ENCODE data around the gene TXN.

The TXN gene

GRCh38 chr9:110256380-110257096, at the start of gene TXN:
Gene TXN (minus strand): TSS chr9:110256507. CDS start chr9:110256435, 72 bp downstream.
- DNase-seq (ENCODE audit: low read depth, low spot score) = peak; percentile 84

DNA sequence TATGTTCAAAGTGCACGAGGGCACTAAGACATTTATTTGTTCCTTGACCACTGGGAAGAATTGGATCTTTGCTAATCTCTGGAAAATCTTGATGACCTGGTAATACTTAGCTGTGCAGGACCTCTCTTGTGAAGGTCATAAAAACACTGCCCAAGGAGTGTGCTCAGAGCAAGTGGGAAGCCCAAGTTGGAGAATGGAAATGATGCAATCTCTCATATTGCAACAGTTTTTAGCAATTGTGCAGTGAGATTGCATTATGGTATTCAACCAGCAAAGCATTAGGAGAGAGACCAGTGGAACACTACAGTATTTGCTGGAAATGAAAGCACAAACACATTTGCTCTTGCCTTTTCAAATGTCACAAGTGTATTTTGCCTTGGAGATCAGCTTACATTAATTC, 46.8 kb upstream of the TXN start:
- DNase-seq (ENCODE audit: low read depth, low spot score) = no peak

DNA sequence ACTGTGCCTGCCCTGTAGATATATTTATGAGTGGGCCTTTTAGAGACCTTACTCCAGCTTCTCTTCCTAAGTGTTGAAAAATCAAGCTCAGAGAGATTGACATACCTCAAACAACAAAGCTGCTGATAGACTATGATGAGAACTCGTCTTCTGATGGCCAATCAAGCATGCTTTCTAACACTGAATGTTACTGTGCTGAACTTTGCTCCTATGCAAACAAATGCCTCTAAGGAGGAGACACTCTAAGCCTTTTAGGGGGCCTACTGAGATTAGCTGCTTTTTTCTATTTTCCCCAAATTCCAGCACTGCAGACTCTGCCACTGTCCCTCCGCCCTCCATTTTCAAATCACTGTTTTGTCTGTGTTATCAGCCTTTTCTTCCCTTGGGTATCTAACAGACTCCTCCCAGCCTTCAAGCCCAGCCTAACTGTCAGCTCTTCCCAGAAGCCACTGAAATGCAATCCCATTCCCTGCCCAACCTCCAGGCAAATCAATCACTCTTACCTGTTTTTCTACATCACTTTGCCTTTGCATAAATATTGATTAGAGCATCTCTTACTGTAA, 41.8 kb upstream of the TXN start:
- peak; percentile 3 for DNase-seq (ENCODE audit: low read depth, low spot score)

- no peak for DNase-seq (ENCODE audit: low read depth, low spot score)
These were observed 36.9 kb upstream of the TXN start for GRCh38 chr9:110293248-110293647.

DNA sequence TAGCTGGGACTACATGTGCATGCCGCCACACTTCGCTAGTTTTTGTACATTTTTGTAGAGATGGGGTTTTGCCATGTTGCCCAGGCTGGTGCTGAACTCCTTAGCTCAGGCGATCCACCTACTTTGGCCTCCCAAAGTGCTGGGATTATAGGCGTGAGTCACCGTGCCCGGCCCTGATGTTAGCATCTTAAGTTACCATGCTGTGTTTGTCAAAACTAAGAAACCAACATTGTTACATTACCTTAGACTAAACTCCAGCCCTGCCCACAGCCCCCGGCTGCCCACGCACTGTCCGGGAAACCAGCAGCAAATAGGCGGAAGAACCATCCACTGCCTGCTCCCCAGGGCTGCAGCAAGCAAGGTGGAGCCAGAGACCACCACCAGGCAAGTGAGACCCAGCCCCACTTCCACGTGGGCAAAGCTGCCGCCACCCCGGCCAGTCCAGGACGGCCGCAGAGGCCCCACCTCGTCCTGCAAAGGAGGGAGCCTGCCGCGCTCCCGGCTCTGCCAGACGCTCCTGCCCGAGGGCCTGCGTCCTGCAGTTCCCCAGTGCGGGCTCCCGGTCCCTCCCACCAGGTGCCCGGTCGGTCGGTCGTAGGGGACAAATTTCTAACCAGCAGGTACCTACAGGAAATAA, 35.7 kb upstream of the TXN start:
- DNase-seq (ENCODE audit: low read depth, low spot score) = peak; percentile 52

GRCh38 chr9:110290001-110290400, 33.7 kb upstream of the TXN start:
- no peak for DNase-seq (ENCODE audit: low read depth, low spot score)

GRCh38 chr9:110288503-110288902, 32.2 kb upstream of the TXN start:
- DNase-seq (ENCODE audit: low read depth, low spot score) = no peak

DNA sequence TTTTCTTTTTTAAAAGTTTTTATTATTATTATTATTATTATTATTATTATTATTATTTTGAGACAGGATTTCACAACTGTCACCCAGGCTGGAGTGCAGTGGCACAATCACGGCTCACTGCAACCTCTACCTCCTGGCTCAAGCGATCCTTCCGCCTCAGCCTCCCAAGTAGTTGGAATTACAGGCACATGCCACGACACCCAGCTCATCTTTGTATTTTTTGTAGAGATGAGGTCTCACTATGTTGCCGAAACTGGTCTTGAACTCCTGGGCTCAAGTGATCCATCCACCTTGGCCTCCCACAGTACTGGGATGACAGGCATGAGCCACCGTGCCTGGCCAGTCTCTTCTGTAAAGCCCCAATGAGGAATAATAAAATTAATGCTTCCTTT, 31.0 kb upstream of the TXN start:
- DNase-seq (ENCODE audit: low read depth, low spot score) = no peak

DNA sequence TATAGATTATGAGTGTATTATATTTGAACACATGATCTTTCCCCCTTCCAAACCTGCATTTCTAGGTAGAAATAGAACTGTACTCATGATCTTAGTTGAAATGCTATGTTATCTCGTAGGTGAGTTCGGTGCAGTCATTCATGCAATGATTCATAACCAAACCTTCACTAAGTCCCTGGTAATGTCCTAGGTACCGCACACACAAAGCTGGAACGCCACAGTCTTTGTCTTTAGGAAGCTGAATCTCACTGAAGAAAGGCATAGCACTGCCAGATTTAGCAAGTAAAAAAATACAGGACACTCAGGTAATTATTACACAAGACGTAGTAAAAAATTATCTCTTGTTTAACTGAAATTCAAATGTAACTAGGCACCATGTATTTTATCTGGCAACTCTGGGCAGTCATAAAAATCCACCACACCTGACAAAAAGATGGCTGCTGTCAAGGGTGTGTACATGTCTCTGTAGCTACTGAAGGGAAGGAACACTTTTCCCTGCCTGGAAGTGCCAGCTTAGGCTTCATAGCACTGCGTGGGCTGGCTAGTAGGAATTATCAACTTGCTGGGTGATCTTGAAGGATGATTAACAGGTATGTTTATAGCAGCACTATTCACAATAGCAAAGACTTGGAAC, 28.0 kb upstream of the TXN start:
- DNase-seq (ENCODE audit: low read depth, low spot score) = no peak

DNA sequence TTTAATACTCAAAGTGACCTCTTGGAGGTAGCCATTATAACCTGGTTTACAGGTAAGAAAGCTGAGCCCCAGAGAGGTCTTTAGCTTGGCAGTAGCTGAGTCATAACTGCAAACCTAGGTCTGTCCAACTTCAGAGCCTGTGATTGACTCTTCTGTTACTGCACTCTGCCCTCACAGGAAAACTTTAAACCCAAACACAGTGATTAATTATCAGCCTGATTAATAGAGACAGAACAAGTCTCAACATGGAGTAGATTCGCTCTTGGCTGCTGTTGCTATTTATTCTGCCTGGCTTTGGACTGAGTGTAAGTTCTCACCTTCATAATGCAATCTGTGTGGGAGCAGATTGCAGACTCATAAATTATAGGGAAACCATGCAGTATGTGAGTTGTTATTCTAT, 27.4 kb upstream of the TXN start:
- no peak for DNase-seq (ENCODE audit: low read depth, low spot score)

DNA sequence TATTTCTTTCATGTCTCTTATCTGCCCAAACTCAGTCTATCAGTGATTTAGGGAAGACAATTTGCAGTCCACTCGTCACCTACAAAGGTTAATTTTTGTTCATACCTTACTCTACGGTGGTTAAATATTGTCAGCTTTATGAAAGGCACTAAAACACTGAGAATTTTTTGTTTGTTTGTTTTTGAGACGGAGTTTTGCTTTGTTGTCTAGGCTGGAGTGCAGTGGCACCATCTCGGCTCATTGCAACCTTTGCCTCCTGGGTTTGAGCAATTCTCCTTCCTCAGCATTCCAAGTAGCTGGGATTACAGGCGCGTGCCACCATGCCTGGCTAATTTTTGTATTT, 26.4 kb upstream of the TXN start:
- no peak for DNase-seq (ENCODE audit: low read depth, low spot score)

GRCh38 chr9:110282018-110282738, 25.9 kb upstream of the TXN start:
- DNase-seq (ENCODE audit: low read depth, low spot score) = no peak

DNA sequence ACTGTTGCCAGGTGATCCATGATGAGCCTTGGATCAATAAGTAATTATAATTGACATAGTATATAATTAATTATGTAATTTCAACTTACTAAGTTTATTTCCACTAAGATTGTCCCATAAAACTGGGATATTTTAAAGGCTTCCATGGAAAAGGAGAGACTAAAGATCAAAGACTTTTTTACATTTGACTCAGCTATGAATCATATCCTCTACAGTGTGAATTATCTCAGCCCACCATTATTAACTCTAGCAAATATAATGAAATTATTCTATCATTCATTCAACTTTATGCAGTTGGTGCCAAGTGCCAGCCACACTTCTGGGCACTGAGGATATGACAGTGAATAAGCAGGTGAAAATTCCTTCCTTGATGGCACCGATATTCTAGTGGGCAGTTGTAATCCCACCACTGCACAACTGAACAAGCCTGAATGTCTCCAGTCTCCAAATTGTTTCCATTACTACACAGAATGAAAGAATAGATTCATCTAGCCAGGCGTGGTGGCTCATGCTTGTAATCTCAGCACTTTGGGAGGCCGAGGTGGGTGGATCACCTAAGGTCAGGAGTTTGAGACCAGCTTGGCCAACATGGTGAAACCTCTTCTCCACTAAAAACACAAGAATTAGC, 21.9 kb upstream of the TXN start:
- DNase-seq (ENCODE audit: low read depth, low spot score) = no peak

DNA sequence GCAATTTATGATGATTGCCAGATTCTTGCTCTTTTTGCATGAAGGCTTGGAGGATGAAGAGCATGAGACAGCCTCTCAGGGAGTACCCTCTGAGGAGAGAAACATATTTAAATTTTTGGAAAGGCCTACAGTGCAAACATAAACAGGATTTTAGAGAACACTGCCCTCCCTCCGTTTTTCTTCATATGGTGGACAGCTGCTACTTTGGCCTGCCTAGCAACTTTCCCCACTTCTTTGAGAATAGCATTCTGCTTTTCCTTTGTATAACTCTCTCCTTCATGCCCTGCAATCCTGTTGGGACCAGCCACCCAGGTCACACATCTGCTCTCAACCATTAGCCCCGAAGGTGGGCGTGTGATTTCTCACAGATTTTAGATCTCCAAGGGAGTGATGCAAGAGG, 20.5 kb upstream of the TXN start:
- DNase-seq (ENCODE audit: low read depth, low spot score) = no peak

- DNase-seq (ENCODE audit: low read depth, low spot score) = no peak
These were observed 14.1 kb upstream of the TXN start for GRCh38 chr9:110270211-110270995.

DNA sequence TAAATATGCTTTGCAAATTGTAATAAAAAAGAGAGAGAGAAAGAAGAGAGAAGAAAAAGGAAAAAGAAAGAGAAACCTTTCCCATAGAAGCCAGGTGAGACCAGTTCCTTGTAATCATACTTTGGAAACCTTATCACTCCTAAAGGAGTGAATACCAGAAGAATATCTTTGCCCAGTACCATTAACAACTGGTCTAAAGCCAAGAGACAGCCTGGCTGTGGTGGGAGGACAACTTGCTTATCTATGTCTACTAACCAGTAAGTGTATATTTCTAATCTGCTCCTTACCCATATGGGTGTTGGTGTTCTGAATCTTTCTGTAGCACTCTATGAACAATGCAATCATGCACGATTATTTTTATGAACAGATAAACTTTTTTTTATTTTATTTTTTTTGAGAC, 10.5 kb upstream of the TXN start:
- DNase-seq (ENCODE audit: low read depth, low spot score) = no peak

- no peak for DNase-seq (ENCODE audit: low read depth, low spot score)
These were observed 5.3 kb upstream of the TXN start for GRCh38 chr9:110261632-110262031.

GRCh38 chr9:110260911-110261310, 4.6 kb upstream of the TXN start:
- DNase-seq (ENCODE audit: low read depth, low spot score) = no peak

DNA sequence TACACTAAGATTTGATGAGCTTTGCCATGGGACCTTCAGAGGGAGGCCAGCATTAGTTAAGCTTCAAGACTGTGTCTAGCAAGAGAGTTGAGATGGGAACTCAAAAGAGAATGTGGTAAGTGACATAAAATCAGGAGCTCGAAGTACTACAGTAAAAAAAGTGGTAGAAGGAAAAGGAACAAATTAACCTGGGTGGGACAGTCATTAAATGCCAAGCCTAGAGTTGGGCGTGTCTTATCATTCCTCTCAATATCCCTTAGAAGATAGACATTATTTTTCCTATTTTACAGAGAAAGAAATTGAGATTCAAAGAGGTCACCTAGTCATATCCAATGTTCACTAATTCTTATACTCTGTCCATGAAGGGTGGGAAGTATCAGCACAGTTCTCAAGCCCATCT, 3.3 kb upstream of the TXN start:
- no peak for DNase-seq (ENCODE audit: low read depth, low spot score)

DNA sequence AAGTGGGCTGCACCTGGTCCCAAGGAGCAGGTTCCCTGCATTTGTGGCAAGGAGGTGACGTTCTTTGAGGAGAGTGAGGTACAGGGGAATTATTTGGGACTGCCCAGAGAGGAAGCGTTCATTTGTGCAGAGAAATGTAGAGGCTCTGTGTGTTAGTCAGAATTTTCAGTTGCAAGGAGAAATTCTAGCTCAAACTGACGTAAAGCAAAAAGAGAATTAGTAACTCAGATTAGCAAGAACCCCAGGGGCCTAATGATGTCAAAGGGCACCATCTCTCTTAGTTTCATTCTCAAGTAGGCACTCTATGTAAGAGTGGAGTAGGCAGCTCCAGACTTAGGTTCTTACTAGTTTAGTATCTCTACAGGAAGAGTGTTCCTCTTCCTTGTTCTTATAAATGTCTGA, 2.4 kb upstream of the TXN start:
- no peak for DNase-seq (ENCODE audit: low read depth, low spot score)

DNA sequence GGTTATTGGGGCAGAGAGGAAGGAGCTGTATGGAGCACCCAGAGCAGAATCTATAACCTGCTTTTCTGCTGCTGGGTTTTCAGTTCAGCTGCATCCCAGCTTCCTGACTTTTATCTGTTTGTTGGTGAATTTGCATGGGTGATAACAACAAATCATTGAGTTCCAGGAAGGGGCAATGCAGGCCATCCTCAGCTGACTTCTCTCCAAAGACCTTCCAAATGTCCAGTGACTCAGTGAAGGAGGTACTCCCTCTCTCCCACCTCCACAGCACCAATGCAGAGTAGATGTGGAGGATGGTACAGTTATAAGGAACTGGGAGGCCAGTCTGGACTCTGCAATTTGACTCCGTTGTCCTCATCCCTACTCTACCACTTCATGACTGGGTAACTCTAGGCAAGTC, 1.6 kb upstream of the TXN start:
- peak; percentile 4 for DNase-seq (ENCODE audit: low read depth, low spot score)

Data from ELF-1 (cell line).